Stimulated activated CD8-positive, alpha-beta memory T cell treated with anti-CD3 and anti-CD28 coated beads, Interleukin-4, amount 100 ng/mL, for 24 hours (primary cell): ENCODE data around the gene GAK.
"Not testable (repeated sequence)": the region's sequence is repeated elsewhere in the genome, so short reads cannot be mapped to it uniquely, and the experiment has no call there.

Experiments used
- DNase-seq: peaks from one replicate; pipeline ENCODE4 v3.0.0-alpha.2; 2020; ENCODE audit warnings: low read depth

The GAK gene

DNA sequence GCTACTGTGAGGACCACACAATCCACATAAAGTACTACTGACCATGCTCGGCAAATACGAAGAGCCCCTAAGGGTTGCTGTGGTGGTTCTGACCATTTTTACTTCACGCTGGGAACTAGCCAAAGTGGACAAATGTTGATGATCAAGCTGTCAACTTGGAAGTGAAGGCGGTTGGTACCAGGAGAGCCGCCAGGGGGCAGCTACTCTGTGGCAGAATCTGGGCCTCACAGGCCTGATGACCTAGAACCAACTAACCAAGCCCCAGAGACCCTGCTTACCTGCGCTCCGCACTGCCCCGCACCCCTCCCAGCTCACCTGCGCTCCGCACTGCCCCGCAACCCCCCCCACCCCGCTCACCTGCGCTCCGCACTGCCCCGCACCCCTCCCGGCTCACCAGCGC is 5.6 kb downstream of the GAK start:
- DNase-seq, result no peak

DNA sequence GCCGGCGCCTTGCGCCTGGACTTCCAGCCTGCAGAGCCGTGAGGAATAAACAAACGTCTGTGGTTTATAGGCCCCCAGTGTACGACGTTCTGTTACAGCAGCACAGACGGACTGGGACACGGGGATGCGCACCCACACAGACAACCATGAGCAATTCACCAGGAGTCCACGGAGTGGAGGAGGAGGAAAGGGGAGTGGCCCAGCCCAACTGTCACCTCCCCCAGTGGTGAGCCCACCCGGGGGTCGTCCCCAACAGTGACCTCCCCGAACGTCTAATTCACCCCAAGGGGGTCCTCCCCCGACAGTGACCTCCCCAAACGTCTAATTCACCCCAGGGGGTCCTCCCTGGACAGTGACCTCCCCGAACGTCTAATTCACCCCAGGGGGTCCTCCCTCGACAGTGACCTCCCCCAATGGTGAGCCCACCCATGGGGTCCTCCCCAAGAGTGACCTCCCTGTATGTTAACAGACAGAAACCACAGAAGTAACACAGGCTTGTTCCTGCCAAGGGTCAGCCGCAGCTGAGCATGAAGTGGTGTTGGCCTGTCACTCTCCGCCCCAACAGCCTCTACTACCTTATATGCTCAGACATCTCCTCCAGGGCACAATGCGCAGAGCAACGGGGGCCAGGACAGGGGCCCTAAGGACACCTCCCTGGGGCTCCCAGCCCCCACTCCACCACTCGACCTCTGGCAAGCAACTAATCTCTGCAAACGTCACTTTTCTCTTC is 6.2 kb downstream of the GAK start:
- no peak for DNase-seq

DNA sequence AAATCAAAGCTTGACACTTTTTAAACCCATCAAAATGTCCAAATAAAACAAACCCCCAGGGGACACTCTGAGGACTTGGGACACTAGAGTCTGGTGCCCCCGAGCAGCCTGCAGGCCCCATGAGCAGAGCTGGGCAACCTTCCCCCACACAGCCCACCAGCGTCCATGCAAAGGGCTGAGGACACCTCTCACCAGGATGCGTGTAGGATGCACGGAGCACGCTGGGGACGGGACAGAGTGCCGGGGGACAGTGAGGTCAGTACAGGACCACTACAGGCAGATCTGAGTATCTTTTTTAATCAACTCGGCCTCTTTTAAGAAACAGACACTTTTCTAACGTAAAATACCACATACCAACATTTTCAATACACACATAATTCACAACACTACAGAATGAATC is 6.9 kb downstream of the GAK start:
- no peak for DNase-seq

DNA sequence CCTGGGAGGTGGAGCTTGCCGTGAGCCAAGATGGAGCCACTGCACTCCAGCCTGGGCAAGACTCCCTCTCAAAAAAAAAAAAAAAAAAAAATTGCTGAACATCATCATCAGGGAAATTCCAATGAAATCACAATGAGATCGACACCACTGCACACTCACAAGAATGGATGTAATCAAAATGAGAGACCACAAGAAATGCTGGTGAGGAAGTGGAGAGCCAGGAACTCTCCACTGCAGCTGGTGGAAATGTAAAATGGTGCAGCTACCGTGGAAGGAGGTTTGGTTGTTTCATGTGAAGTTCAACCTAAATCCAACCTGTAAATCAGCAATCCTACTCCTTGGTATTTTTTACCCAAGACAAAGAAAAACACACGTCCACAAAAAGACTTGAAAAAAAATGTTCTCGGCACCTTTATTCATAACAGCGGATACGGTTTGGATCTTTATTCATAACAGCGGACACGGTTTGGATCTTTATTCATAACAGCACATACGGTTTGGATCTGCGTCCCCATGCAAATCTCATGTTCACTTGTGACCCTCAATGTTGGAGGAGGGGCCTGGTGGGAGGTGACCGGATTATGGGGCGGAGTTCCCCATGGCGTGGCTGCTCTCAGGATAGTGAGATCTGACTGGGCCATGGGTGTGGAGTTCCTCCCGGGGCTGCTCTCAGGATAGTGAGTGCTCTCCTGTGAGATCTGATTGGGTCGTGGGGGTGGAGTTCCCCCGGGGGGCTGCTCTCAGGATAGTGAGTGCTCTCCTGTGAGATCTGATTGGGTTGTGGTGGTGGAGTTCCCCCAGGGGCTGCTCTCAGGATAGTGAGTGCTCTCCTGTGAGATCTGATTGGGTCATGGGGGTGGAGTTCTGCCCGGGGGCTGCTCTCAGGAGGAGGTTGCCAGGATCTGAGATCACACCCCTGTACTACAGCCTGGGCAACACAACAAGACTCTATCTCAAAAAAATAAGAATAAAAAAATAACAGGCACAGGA is 7.7 kb downstream of the GAK start:
- no peak for DNase-seq

DNA sequence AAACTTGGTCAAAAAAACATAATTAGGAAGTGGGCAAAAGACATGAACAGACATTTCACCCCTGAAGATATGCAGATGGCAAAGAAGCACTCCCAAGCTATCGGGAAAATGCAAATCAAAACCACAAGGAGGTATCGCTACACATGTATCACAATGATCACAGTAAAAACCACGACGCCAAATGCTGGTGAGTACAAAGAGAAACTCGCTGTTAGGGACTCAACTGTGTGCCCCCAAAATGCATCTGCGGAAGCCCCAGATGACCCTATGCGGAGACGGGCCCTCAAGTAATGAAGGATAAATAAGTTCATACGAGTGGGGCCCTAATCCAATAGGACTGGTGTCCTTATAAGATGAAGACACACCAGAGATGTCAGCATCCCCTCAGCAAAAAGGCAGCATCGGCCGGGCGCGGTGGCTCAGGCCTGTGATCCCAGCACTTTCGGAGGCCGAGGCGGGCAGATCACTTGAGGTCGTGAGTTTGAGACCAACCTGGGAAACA is 10.2 kb downstream of the GAK start:
- DNase-seq, result no peak

DNA sequence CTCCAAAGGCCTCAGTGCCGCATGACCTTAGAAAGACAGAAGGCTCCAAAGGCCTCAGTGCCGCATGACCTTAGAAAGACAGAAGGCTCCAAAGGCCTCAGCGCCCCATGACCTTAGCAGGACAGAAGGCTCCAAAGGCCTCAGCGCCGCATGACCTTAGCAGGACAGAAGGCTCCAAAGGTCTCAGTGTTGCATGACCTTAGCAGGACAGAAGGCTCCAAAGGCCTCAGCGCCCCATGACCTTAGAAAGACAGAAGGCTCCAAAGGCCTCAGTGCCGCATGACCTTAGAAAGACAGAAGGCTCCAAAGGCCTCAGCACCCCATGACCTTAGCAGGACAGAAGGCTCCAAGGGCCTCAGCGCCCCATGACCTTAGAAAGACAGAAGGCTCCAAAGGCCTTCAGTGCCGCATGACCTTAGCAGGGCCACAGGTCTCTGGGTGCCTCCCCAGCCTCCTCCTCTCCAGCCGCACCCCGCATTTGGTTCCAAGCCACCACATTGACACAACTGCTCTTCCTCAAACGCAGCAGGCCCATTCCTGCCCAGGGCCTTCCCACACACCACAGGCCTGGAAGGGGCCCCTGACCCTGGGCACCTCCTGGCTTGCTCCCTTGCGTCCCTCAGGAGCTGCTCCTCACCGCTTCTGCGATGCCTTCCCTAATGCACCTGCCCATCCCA is 13.0 kb downstream of the GAK start:
- not testable (repeated sequence) for DNase-seq

DNA sequence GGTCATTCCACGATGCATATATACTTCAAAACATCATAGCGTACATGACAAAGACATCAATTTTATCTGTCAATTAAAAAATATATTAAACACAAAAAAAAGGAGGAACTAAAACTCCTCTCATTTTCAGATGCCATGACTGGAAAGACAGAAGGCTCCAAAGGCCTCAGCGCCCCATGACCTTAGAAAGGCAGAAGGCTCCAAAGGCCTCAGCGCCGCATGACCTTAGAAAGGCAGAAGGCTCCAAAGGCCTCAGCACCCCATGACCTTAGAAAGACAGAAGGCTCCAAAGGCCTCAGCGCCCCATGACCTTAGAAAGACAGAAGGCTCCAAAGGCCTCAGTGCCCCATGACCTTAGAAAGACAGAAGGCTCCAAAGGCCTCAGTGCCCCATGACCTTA is 13.5 kb downstream of the GAK start:
- not testable (repeated sequence) for DNase-seq

DNA sequence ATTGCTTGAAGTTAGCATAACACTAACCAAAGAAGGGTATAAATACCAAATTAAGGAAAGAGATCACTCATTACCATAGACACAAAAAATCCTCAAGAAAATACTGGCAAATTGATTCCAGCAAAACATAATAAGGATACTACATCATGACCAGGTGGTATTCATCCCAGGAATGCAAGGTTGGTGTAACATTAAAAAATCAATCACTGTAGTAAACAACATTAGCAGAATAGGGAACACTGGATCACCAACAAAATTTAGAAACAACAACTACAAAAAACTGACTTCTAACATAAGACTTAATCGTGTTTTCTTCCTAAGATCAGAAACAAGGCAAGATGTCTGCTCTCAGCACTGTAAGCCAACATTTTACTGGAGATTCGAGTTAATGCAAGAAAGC is 14.1 kb downstream of the GAK start:
- DNase-seq, result no peak

DNA sequence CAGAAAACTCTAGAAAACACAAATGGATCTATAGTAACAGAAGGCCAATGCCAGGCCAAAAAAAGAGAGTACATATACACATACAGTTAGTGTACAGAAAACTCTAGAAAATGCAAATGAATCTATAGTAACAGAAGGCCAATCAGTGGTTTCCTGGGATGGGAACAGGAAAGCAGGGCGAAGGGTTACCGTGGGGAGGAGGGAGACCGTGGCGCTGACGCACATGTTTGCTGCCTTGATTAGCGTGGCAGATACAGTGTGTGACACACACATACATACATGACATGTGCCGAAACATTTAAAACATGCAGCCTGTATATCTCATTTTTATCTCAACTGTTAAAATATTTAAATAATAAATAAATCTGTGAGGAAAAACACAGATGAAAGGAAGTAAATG is 14.7 kb downstream of the GAK start:
- DNase-seq, result no peak

DNA sequence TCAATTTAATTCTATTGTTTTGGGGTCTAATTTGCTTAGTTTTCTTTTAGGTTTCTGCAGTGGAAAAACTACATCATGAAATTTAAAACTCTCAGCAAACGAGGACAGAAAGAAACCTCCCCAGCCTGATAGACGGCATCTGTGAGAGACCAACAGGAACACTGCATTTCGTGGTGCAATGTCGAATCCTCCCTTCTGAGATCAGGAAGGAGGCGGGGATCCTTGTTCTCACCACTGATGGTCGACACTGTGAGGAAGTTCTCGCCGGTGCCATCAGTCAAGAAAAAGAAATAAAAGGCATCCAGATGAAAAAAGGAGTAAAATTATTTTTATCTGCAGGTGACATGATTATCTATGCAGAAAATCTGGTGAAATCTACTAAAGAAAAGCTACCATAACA is 16.5 kb downstream of the GAK start:
- no peak for DNase-seq

DNA sequence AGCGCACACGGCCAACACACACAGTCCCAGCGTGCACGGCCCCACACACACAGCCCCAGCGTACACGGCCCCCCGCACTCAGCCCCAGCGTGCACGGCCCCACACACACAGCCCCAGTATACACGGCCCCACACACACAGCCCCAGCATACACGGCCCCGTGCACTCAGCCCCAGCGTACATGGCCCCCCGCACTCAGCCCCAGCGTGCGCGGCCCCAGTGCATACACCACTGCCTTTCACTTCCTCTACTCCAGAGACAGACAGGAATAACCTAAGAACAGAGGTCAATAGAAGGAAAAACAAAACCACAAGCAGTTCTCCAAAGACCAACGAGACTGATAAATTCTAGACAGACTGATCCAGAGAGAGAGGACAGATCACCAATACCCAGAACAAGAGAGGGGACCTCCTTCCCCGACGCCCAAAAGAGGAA is 17.1 kb downstream of the GAK start:
- DNase-seq, result no peak

DNA sequence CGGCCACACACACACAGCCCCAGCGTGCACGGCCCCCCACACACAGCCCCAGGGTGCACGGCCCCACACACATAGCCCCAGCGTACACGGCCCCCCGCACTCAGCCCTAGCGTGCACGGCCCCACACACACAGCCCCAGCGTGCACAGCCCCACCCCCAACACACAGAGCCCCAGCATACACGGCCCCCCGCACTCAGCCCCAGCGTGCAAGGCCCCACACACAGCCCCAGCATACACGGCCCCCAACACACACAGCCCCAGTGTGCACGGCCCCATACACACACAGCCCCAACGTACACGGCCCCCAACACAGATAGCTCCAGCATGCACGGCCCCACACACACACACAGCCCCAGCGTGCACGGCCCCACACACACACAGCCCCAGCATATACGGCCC is 17.6 kb downstream of the GAK start:
- no peak for DNase-seq

DNA sequence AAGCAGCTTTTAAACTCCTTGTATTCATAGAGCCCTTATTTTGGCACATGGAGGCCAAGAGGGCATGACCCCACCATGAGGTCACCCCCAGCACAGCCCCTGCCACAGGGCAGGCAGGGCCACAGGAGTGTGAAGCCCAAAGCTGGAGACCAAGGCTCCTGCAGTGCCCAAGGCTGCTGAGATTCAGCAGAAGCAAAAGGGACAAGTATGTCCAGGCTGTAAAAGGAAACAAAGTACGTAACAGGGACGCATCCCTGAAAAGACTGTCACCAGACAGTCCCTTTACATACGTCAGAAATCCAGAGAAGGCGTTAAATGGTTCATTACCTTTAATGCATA is 18.9 kb downstream of the GAK start:
- no peak for DNase-seq

DNA sequence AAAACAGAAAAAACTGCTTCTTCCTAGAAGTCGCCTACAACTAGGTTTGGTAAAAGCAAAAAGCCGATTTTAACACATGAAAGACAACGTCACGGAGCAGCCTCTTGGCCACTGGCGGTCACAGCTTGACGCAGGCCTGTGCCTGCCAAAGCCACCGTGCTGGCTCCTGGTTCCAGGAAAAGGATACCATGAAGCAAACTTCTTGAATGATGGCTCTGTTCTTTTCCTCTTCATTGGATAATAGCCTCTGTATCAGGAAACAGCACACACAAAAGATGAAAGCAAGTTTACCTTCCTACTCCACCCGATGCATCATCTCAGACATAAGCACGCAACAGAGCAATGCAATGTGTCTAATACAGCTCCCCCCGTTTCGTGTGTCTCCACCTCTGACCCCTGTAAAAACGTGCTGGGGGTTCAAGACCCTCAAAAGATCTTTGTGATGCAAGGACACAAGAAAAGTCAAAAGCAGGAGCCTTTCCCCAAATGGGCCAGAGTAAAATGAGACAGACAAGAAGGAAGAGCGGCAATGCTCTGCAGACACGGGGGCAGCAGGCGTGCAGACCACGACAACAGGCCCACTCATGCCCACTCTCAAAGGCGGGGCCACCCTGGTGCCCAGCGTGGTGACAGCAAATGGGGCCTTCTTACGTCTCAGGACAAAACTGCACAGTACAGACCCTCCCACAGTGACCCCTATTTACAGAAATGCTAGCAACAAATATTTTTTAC is 19.4 kb downstream of the GAK start:
- no peak for DNase-seq

DNA sequence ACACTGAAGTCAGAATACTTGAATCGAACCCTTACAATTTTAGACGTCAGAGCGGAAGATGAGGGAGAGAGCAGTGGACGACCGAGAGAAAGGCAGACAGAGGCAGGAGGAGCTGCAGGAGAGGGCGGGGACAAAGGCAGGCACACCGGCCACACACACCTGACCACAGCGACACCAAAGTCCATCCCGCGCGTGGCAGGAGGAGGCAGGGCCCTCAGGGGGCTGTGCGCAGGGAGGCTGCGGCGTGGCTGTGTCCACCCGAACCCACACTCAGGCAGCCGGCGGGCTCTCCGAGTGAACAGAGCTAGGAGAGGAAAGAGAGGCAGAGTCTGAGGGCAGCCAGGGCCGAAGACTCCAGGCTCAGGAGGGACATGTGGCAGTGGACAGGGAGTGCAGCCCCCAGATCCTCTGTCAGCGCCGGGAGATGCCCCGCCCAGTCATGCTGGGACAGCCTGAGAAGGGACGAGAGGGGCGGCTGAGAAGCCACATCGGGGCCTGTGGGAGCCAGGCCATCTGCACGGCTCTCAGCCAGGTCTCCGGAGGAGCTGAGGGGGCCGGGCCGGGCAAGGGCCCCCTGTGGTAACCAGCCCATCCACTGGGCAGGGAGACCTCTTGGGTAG is 20.1 kb downstream of the GAK start:
- no peak for DNase-seq

DNA sequence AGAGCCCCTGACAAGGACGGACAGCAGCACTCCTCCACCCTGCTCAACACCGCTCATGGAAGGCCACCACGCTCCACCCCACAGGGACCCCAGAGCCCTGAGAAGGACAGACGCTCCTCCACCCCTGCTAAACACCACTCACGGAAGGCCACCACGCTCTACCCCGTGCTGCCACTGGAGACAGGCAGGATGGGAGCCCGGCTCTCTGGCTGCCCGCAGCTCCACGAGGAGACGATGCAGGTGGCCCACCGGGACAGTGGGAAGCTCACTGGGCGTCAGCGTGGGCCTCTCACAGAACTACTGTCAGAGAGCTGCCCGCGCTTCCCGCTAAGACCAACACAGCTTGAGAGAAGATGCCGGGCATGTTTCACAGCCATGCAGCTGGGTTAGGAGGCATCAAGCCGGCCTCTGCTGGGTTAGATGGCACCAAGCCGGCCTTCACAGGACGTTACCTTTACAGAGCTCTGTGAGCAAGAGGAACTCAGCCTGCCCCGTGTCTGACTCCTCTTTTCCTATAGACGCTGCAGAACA is 20.8 kb downstream of the GAK start:
- no peak for DNase-seq

DNA sequence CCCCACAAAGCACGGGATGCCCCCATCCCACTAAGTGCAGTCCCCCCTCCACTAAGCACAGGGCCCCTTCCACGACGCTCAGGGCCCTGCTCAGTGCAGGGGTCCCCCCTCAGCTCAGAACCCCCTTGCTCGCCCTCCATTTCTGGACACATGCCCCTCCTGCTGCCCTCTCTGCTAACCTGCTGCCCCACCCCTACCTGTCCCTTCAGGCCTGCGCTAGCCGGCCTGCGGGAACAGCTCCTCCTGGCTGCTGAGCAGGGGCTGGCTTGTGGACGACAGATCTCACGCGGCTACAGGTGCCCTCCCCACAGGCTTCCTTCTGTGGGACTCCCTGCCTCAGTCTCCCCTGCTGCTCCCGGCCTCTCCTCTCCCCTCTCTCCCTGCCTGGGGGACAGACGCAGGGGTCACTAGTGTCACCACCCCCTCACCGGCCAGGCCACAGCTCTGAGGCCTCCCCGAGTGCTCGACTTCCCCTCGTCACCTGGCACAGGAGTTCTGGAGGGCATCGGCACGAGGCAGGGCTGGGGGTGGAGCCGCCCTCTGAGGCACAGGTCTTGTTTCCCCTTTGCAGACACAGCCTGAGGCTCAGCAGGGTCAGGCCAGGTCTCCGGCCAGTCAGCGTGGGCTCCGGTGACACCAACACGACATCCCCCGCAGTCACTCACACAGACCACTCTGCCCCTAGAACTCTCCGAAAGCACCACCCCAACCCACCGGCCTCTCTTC is 21.6 kb downstream of the GAK start:
- no peak for DNase-seq

DNA sequence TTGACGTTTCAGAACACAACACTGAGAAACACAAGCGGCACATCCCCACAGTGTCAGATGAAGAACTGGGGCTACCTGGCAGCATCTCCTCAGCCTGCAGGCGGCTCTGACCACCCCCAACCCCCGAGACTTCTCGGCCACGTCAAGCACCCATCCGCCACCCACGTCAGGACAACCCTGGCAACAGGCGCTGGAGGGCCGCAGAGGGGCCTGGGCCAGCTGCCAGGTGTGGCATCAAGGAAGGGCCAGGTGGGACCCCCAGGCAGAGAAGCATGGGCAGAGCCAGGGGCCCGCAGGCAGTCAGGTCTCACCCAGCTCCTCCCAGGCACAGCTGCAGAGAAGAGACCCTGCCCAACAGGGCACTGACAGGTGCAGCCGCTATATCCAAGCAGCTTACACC is 22.3 kb downstream of the GAK start:
- no peak for DNase-seq

DNA sequence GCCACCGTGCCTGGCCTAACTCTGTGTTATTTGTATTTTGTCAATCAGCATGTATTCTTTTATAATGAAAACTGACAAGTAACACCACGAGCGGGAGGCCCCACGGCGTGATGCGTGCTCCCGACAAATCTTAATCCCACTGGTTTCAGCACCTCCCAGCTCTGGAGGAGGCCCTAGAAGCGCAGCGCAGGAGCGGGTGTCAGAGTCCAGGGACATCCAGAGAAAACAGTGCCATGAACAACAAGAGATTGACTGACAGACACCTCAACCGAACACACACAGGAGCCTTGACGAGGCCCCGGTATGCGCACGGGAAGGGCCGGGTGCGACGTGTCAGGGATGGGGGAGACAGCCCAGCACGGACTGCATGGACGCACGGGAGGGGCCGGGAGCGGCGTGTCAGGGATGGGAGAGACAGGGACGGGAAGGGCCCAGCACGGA is 23.0 kb downstream of the GAK start:
- no peak for DNase-seq

DNA sequence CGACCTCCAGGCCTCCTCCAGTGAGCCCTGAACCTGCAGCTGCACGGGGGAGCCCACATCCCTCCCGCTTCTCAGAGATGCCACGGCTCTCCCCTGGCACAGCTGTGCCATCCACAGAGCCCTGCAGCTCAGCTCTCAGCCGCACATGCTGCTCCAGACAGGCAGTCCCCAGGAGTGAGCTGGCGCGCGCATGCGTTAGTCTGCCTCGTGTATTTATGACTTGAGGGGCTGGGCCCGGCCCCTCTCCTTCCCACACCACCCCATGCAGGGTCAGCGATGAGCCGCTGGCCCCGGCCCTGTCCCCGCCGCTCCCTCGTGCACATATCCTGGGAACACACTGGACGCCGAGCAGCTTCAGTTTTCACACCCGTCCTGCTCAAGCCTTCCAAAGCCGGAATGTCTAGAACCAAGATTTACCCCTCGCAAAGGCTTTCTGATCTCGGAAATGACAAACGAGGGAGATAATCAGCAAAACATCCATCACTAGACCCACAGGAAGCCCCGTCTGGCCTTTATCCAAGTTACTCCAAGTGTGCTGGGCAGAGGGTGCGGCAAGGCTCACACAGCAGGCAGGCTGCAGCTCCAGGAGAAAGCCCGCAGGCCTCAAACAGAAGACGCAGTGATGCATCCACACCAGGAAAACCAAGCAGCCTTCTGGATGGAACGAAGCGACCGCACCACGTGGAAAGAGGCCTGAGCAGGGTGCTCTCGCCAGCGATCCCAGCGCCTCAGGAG is 24.3 kb downstream of the GAK start:
- no peak for DNase-seq
